Astrocyte (in vitro differentiated cells and primary cell): Measurements from ENCODE around the gene C1QC. TPM values are rescaled to one million over a fixed set of nuclear protein-coding genes. Genes with fewer than 3 reads are reported as not detected.

Source experiments
- DNase-seq: peaks from one replicate; pipeline ENCODE4 v3.0.0-alpha.2; 2010; ENCODE audit warnings: low read depth
- FAIRE-seq: peaks from 2 replicates; lab custom pipeline; 2011; peaks lifted over from hg19 to GRCh38; lab: Jason Lieb, UNC
- H2AFZ ChIP-seq: 2 replicates; pipeline ENCODE4 v1.6.0; 2012; ENCODE audit warnings: low read depth, low read length, inconsistent platforms
- H3K27ac ChIP-seq: 2 replicates; pipeline ENCODE4 v1.5.1; 2011; ENCODE audit warnings: low read depth, low read length, inconsistent platforms
- H3K27me3 ChIP-seq: 2 replicates; pipeline ENCODE4 v1.6.0; 2011; ENCODE audit warnings: low read length, inconsistent platforms; ENCODE audit not compliant: insufficient read depth
- H3K36me3 ChIP-seq: 2 replicates; pipeline ENCODE4 v1.5.1; 2011; ENCODE audit warnings: low read length, inconsistent platforms; ENCODE audit not compliant: insufficient read depth
- H3K4me1 ChIP-seq: 2 replicates; pipeline ENCODE4 v1.5.1; 2011; ENCODE audit warnings: low read length, inconsistent platforms; ENCODE audit not compliant: insufficient read depth
- H3K4me2 ChIP-seq: 2 replicates; pipeline ENCODE4 v1.6.0; 2012; ENCODE audit warnings: low read length, inconsistent platforms
- H3K4me3 ChIP-seq: 2 replicates; pipeline ENCODE4 v1.5.1; 2011; ENCODE audit warnings: low read depth, mild to moderate bottlenecking, low read length, inconsistent platforms; ENCODE audit not compliant: insufficient read depth
- H3K79me2 ChIP-seq: 2 replicates; pipeline ENCODE4 v1.6.0; 2012; ENCODE audit warnings: mild to moderate bottlenecking, low read length, inconsistent platforms; ENCODE audit not compliant: insufficient read depth
- H3K9ac ChIP-seq: 2 replicates; pipeline ENCODE4 v1.6.0; 2012; ENCODE audit warnings: mild to moderate bottlenecking, low read length, inconsistent platforms
- H3K9me3 ChIP-seq: 2 replicates; pipeline ENCODE4 v1.5.1; 2012; ENCODE audit warnings: low read depth, mild to moderate bottlenecking, low read length, inconsistent platforms; ENCODE audit not compliant: insufficient read depth
- H4K20me1 ChIP-seq: 2 replicates; pipeline ENCODE4 v1.6.0; 2012; ENCODE audit warnings: low read length, inconsistent platforms; ENCODE audit not compliant: insufficient read depth
- H3K27ac Mint-ChIP-seq: one replicate; pipeline ENCODE4 v1.8.0; 2021; ENCODE audit warnings: mild to moderate bottlenecking, mixed read lengths; ENCODE audit not compliant: unreplicated experiment
- H3K27me3 Mint-ChIP-seq: one replicate; pipeline ENCODE4 v1.8.0; 2021; ENCODE audit warnings: low read depth, mixed read lengths; ENCODE audit not compliant: unreplicated experiment
- H3K36me3 Mint-ChIP-seq: one replicate; pipeline ENCODE4 v1.8.0; 2021; ENCODE audit warnings: low read depth, mixed read lengths; ENCODE audit not compliant: unreplicated experiment
- H3K4me1 Mint-ChIP-seq: one replicate; pipeline ENCODE4 v1.8.0; 2021; ENCODE audit warnings: low read depth, mixed read lengths; ENCODE audit not compliant: unreplicated experiment
- H3K4me3 Mint-ChIP-seq: one replicate; pipeline ENCODE4 v1.8.0; 2021; ENCODE audit warnings: mild to moderate bottlenecking, moderate library complexity, mixed read lengths; ENCODE audit not compliant: unreplicated experiment
- H3K9me3 Mint-ChIP-seq: one replicate; pipeline ENCODE4 v1.8.0; 2021; ENCODE audit warnings: mild to moderate bottlenecking, mixed read lengths; ENCODE audit not compliant: unreplicated experiment
- CTCF ChIP-seq: IDR thresholded peaks from 2 replicates; pipeline ENCODE4 v1.5.1; 2011; ENCODE audit warnings: low read depth, mild to moderate bottlenecking, inconsistent platforms, low read length, moderate library complexity; ENCODE audit not compliant: insufficient read depth
- EZH2 ChIP-seq: IDR thresholded peaks from 2 replicates; pipeline ENCODE4 v1.6.1; 2012; ENCODE audit warnings: mild to moderate bottlenecking, low read length, inconsistent platforms; ENCODE audit not compliant: insufficient read depth
- total RNA-seq: library from RNA; stranded (reverse); gene quantifications from 2 replicates; pipeline ENCODE4 v1.2.1, GENCODE V29; 2021

The C1QC gene
- total RNA-seq, 1 donor from 2014 or later: not detected

GRCh38 chr1:22670352-22670975, 27.0 kb downstream of the C1QC start:
- no peaks in the 10 kb centered on the region for H3K36me3 ChIP-seq
- no peaks in the 10 kb centered on the region for H3K36me3 Mint-ChIP-seq
- H3K27ac Mint-ChIP-seq: no peak overlapping the region
- H3K4me2 ChIP-seq: no peak overlapping the region
- no peaks in the 10 kb centered on the region for H3K9me3 Mint-ChIP-seq
- no peak overlapping the region for H3K27ac ChIP-seq
- no peak for FAIRE-seq
- no peaks in the 10 kb centered on the region for H3K4me1 ChIP-seq
- no peak overlapping the region for H3K4me3 Mint-ChIP-seq
- peaks cover 70% of the 10 kb centered on the region for H3K27me3 Mint-ChIP-seq
- H4K20me1 ChIP-seq: no peaks in the 10 kb centered on the region
- no peaks in the 10 kb centered on the region for H3K9me3 ChIP-seq
- H3K4me3 ChIP-seq: no peak overlapping the region
- no peaks in the 10 kb centered on the region for H3K79me2 ChIP-seq
- peaks cover 39% of the 10 kb centered on the region for H3K27me3 ChIP-seq
- no peak overlapping the region for H2AFZ ChIP-seq
- no peak overlapping the region for H3K9ac ChIP-seq
- H3K4me1 Mint-ChIP-seq: no peaks in the 10 kb centered on the region
- no peak for DNase-seq
- TF ChIP-seq CTCF (no peak), EZH2 (no peak)

GRCh38 chr1:22671999-22672398, 28.6 kb downstream of the C1QC start:
- Mint-ChIP-seq H3K4me3 (no peak overlapping the region), H3K27ac (no peak overlapping the region), H3K27me3 (peaks cover 65% of the 10 kb centered on the region), H3K36me3 (no peaks in the 10 kb centered on the region), H3K4me1 (no peaks in the 10 kb centered on the region), H3K9me3 (no peaks in the 10 kb centered on the region)
- no peaks in the 10 kb centered on the region for H3K9me3 ChIP-seq
- no peaks in the 10 kb centered on the region for H4K20me1 ChIP-seq
- H3K4me3 ChIP-seq: no peak overlapping the region
- no peak overlapping the region for H3K9ac ChIP-seq
- no peak overlapping the region for H3K27ac ChIP-seq
- H2AFZ ChIP-seq: no peak overlapping the region
- no peak for TF ChIP-seq CTCF
- no peak for TF ChIP-seq EZH2
- no peaks in the 10 kb centered on the region for H3K36me3 ChIP-seq
- no peak overlapping the region for H3K4me2 ChIP-seq
- DNase-seq (no peak), FAIRE-seq (no peak)
- H3K27me3 ChIP-seq: peaks cover 34% of the 10 kb centered on the region
- H3K79me2 ChIP-seq: no peaks in the 10 kb centered on the region
- peaks cover 6% of the 10 kb centered on the region for H3K4me1 ChIP-seq

- DNase-seq: peak; percentile 32
- H2AFZ ChIP-seq: no peak overlapping the region
- H3K27me3 ChIP-seq: peaks cover 24% of the 10 kb centered on the region
- no peak overlapping the region for H3K27ac ChIP-seq
- no peak overlapping the region for H3K4me3 ChIP-seq
- no peaks in the 10 kb centered on the region for H3K9me3 ChIP-seq
- Mint-ChIP-seq H3K4me3 (no peak overlapping the region), H3K36me3 (no peaks in the 10 kb centered on the region), H3K9me3 (no peaks in the 10 kb centered on the region), H3K4me1 (no peaks in the 10 kb centered on the region), H3K27ac (no peak overlapping the region), H3K27me3 (peaks cover 49% of the 10 kb centered on the region)
- no peak overlapping the region for H3K9ac ChIP-seq
- no peaks in the 10 kb centered on the region for H3K36me3 ChIP-seq
- H4K20me1 ChIP-seq: no peaks in the 10 kb centered on the region
- no peak overlapping the region for H3K4me2 ChIP-seq
- TF ChIP-seq EZH2 (no peak), CTCF (peak; percentile 89)
- no peak for FAIRE-seq
- H3K4me1 ChIP-seq: peaks cover 16% of the 10 kb centered on the region
- H3K79me2 ChIP-seq: no peaks in the 10 kb centered on the region
These were observed 30.3 kb downstream of the C1QC start for GRCh38 chr1:22673486-22674409.
